Left lung (tissue), 10 donors: ENCODE data around the gene PLEKHD1. TPM values are rescaled to one million over a fixed set of nuclear protein-coding genes. Genes with fewer than 3 reads are reported as not detected.

ENCODE experiments used
- ATAC-seq: fragments of 200-7000 bp; cut with Tn5 transposase; one replicate; pipeline ENCODE4 v1.9.1; 2020; ENCODE audit warnings: moderate library complexity
- DNase-seq, 4 donors: peaks; one replicate each; pipeline ENCODE4 v3.0.0-alpha.2; 2013 to 2020
- H3K27ac ChIP-seq, 2 donors: fragments of 200-600 bp; sonication (generic) in 1 of 2; one replicate each; pipeline versions ENCODE4 v1.5.0 to v1.8.0; 2020 to 2021
- H3K27me3 ChIP-seq, 2 donors: fragments of 200-600 bp; sonication (generic) in 1 of 2; one replicate each; pipeline versions ENCODE4 v1.5.0 to v1.8.0; 2020 to 2021
- H3K36me3 ChIP-seq, 2 donors: fragments of 200-600 bp; sonication (generic) in 1 of 2; one replicate each; pipeline versions ENCODE4 v1.5.0 to v1.8.0; 2020 to 2021
- H3K4me1 ChIP-seq, 2 donors: fragments of 200-600 bp; one replicate each; pipeline ENCODE4 v1.8.0; 2021
- H3K4me3 ChIP-seq, 2 donors: fragments of 200-600 bp; sonication (generic) in 1 of 2; one replicate each; pipeline versions ENCODE4 v1.5.0 to v1.8.0; 2020 to 2021; ENCODE audit warnings: mild to moderate bottlenecking in 1 of 2
- H3K9me3 ChIP-seq, 2 donors: fragments of 200-600 bp; sonication (generic) in 1 of 2; one replicate each; pipeline versions ENCODE4 v1.5.0 to v1.8.0; 2020 to 2021
- CTCF ChIP-seq, 2 donors: fragments of 200-600 bp; sonication (generic) in 1 of 2; IDR thresholded peaks; one replicate each; pipeline versions ENCODE4 v1.5.0 to v1.8.0; 2021; ENCODE audit warnings: antibody characterized with exemption in 2 of 2
- intact Hi-C, 2 donors: fragments of 100-400 bp; cut with DNase I; formaldehyde crosslinking; loops; one replicate each; pipeline versions ENCODE4 v1.11.2 to v1.14.2; 2022
- polyA plus RNA-seq, 6 donors: library from polyadenylated mRNA; unstranded; fragments of 120-200 nt; gene quantifications; one replicate each; pipeline ENCODE4 v1.2.1, GENCODE V29; 2013; ENCODE audit not compliant: insufficient read length in 6 of 6
- total RNA-seq, 2 donors: library from RNA; stranded (reverse); fragmentation: NEBNext Ultra II Directional; extraction: Animal tissue kit (Norgen Biotek cat#: 25700); gene quantifications; one replicate each; pipeline ENCODE4 v1.2.1, GENCODE V29; 2021
- donor health status: DM: no; HTN: yes; CAD: no.
- donor health status: DM: no; HTN: no; CAD: no.

Gene PLEKHD1
- total and polyA plus RNA-seq, 8 donors, result 0.11 to 0.61 (median 0.18) TPM

- no peaks in the 10 kb centered on the region for H3K36me3 ChIP-seq
- no peak overlapping the region for H3K27ac ChIP-seq
- H3K4me1 ChIP-seq, result peaks cover 13 to 19% of the 10 kb centered on the region in 2 donors
- ATAC-seq (no peak), DNase-seq (no peak)
- H3K9me3 ChIP-seq, result no peaks in the 10 kb centered on the region
- intact Hi-C loops, result no loop called here
- H3K27me3 ChIP-seq, result peaks cover 24 to 39% of the 10 kb centered on the region in 2 donors
- H3K4me3 ChIP-seq, result no peak overlapping the region
- no peak for TF ChIP-seq CTCF (IDR thresholded peaks at IDR 0.05)
Observed at GRCh38 chr14:69480136-69480535, 4.4 kb upstream of the PLEKHD1 start.

DNA sequence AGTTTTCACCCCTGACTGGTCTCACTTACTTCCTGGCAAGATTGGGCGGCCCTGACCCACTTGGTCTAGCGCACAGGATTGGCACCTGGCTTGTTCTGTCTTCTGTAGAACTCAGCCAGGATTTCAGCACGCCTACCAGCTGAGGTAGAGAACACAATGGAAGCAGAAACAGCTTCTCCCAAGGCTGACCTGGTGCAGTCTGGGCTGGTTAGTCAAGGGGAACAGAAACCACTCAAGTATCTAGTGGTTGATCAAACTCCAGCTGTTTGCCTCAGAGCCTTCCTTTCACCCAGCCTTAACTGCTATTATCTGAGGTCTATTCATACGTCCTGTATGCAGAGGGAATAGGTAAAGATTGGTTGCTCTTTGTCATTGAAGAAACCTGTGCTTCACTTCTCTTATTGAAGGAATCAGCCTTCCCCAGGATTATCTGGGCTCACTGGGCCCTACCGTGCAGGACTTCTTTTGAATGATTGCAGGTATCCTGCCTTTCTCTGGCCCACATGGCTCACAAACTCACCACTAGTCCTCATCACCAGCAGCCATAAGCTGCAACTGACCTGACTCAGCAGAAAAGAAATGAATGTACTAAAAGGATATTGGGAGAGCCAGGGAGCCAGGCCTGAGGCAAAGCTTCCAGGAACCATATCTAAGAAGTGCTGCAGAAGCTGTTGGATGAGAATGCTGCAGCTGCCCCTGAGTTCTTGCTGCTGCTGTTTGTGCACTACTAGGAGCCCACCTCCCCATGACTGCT, 2.5 kb upstream of the PLEKHD1 start:
- ATAC-seq (no peak), DNase-seq (no peak)
- Histone ChIP-seq H3K27me3 (peaks cover 30 to 56% of the 10 kb centered on the region in 2 donors), H3K4me1 (peaks cover 13 to 19% of the 10 kb centered on the region in 2 donors), H3K9me3 (no peaks in the 10 kb centered on the region), H3K4me3 (no peak overlapping the region), H3K36me3 (no peaks in the 10 kb centered on the region), H3K27ac (no peak overlapping the region)
- no peak for TF ChIP-seq CTCF (IDR thresholded peaks at IDR 0.05)
- intact Hi-C loops, result no loop called here

GRCh38 chr14:69483765-69484443, 624 bp upstream of the PLEKHD1 start:
- Histone ChIP-seq H3K4me3 (peak overlapping the region; percentile 22 to 38), H3K4me1 (peaks cover 13 to 19% of the 10 kb centered on the region in 2 donors), H3K36me3 (no peaks in the 10 kb centered on the region), H3K27me3 (peaks cover 30 to 72% of the 10 kb centered on the region in 2 donors), H3K9me3 (no peaks in the 10 kb centered on the region), H3K27ac (no peak overlapping the region)
- peak; percentile 62 for ATAC-seq
- TF ChIP-seq CTCF (IDR thresholded peaks at IDR 0.05), result no peak
- peak in 3 of 4 donors; percentile 26 to 78 (median 55) for DNase-seq
- intact Hi-C loops, result no loop called here

DNA sequence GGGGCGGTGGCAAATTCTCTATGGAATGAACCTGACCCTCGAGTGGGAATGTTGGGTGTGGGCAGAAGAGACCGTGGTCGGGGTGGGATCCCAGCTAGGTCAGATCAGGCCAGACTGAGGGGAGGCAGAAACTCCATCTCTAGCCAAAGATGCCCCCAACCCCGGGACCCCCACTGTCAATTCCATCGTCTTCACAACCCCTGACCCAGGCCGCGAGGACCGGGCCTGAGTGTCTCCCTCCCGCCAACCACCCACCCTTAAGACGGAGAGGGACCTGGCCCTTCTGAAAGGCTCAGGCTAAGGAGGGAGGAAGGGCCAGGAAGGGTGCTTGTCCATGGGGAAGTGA, 760 bp downstream of the PLEKHD1 start:
- no peak overlapping the region for H3K4me3 ChIP-seq
- peaks cover 13 to 19% of the 10 kb centered on the region in 2 donors for H3K4me1 ChIP-seq
- ATAC-seq (no peak), DNase-seq (no peak)
- intact Hi-C loops, result no loop called here
- no peaks in the 10 kb centered on the region for H3K36me3 ChIP-seq
- H3K9me3 ChIP-seq, result no peaks in the 10 kb centered on the region
- TF ChIP-seq CTCF (IDR thresholded peaks at IDR 0.05), result no peak
- H3K27ac ChIP-seq, result no peak overlapping the region
- H3K27me3 ChIP-seq, result peaks cover 30 to 72% of the 10 kb centered on the region in 2 donors

GRCh38 chr14:69485701-69486100, 1.2 kb downstream of the PLEKHD1 start:
- no peak for ATAC-seq
- no peak for TF ChIP-seq CTCF (IDR thresholded peaks at IDR 0.05)

More at GRCh38 chr14:69485701-69486100, 1.2 kb downstream of the PLEKHD1 start:
- no peak for DNase-seq
- intact Hi-C loops, result no loop called here
- Histone ChIP-seq H3K27ac (no peak overlapping the region), H3K4me3 (no peak overlapping the region), H3K4me1 (peaks cover 13 to 19% of the 10 kb centered on the region in 2 donors), H3K27me3 (peaks cover 30 to 68% of the 10 kb centered on the region in 2 donors), H3K36me3 (no peaks in the 10 kb centered on the region), H3K9me3 (no peaks in the 10 kb centered on the region)
